ENCODE results near the gene ADAM12. TPM values are rescaled to one million over a fixed set of nuclear protein-coding genes. Genes with fewer than 3 reads are reported as not detected.

The ADAM12 gene
- polyA plus RNA-seq, 1 of the 3 experiments (the other 2 are of a cell fraction): 25.0 TPM

DNA sequence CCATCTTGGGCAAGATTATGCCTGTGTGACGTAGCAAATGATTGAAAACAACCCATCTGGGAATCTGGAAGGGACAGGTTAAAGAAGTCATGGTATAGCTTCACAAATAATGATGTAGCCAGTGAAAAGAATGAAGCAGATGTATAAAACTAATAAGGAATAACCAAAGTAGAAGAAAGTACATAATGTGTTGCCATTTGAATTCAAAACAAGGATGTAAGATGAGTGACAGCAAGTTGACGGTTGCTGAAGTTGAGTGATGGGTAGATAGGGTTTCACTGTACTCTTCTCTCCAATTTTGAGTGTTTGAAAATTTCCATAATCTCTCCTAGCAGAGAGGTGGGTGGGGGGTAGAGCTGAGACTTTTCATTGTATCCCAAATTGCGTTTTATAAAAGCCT, 358.3 kb downstream of the ADAM12 start:
- H3K4me2 ChIP-seq: no peak overlapping the region
- POLR2A ChIA-PET: no interaction called here
- no peak overlapping the region for H3K4me3 ChIP-seq (ENCODE audit: low read depth in 2 of 2, low read length in 1 of 2)
- WGBS (ENCODE audit: low lambda C conversion rate): 77% methylated on average over 3 of the region's 3 CpGs
- no peaks in the 10 kb centered on the region for H3K27me3 ChIP-seq (ENCODE audit: insufficient read depth)
- H3K36me3 ChIP-seq (replicated peaks in 1 of 2; ENCODE audit: control insufficient read depth in 1 of 2, insufficient read depth in 2 of 2, low read length in 1 of 2): peaks cover 13 to 17% of the 10 kb centered on the region in 2 experiments
- H3K9ac ChIP-seq: no peak overlapping the region
- no peaks in the 10 kb centered on the region for H3K79me2 ChIP-seq (ENCODE audit: insufficient read depth)
- H3F3A ChIP-seq (replicated peaks; ENCODE audit: insufficient read depth): no peaks in the 10 kb centered on the region
- no peak overlapping the region for H3K27ac ChIP-seq (ENCODE audit: low read depth in 2 of 2, low read length in 1 of 2)
- H3K9me3 ChIP-seq: peaks cover 6% of the 10 kb centered on the region; the same call in 1 of the 2 replicates
- TF ChIP-seq, protein P1, sequence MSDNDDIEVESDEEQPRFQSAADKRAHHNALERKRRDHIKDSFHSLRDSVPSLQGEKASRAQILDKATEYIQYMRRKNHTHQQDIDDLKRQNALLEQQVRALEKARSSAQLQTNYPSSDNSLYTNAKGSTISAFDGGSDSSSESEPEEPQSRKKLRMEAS (IDR thresholded peaks at IDR 0.05; ENCODE audit: low read depth): no peak
- TF ChIP-seq, protein P2, sequence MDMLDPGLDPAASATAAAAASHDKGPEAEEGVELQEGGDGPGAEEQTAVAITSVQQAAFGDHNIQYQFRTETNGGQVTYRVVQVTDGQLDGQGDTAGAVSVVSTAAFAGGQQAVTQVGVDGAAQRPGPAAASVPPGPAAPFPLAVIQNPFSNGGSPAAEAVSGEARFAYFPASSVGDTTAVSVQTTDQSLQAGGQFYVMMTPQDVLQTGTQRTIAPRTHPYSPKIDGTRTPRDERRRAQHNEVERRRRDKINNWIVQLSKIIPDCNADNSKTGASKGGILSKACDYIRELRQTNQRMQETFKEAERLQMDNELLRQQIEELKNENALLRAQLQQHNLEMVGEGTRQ (IDR thresholded peaks at IDR 0.05; ENCODE audit: borderline replicate concordance, low read depth, low read length): no peak
- TF ChIP-seq FOSL2 (IDR thresholded peaks at IDR 0.05; ENCODE audit: borderline replicate concordance, low read depth): no peak
- no peak for TF ChIP-seq JUND (IDR thresholded peaks at IDR 0.05)
- TF ChIP-seq, protein P3, sequence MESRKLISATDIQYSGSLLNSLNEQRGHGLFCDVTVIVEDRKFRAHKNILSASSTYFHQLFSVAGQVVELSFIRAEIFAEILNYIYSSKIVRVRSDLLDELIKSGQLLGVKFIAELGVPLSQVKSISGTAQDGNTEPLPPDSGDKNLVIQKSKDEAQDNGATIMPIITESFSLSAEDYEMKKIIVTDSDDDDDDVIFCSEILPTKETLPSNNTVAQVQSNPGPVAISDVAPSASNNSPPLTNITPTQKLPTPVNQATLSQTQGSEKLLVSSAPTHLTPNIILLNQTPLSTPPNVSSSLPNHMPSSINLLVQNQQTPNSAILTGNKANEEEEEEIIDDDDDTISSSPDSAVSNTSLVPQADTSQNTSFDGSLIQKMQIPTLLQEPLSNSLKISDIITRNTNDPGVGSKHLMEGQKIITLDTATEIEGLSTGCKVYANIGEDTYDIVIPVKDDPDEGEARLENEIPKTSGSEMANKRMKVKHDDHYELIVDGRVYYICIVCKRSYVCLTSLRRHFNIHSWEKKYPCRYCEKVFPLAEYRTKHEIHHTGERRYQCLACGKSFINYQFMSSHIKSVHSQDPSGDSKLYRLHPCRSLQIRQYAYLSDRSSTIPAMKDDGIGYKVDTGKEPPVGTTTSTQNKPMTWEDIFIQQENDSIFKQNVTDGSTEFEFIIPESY (IDR thresholded peaks at IDR 0.05; ENCODE audit: borderline replicate concordance, low read depth): no peak
- no peak for TF ChIP-seq SIN3A (IDR thresholded peaks at IDR 0.05; ENCODE audit: borderline replicate concordance, low read depth, low read length)
- TF ChIP-seq, protein P4, sequence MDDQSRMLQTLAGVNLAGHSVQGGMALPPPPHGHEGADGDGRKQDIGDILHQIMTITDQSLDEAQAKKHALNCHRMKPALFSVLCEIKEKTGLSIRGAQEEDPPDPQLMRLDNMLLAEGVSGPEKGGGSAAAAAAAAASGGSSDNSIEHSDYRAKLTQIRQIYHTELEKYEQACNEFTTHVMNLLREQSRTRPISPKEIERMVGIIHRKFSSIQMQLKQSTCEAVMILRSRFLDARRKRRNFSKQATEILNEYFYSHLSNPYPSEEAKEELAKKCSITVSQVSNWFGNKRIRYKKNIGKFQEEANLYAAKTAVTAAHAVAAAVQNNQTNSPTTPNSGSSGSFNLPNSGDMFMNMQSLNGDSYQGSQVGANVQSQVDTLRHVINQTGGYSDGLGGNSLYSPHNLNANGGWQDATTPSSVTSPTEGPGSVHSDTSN (IDR thresholded peaks at IDR 0.05): no peak
- no peak for TF ChIP-seq EP300 (IDR thresholded peaks at IDR 0.05; ENCODE audit: borderline replicate concordance in 1 of 2, low read depth in 1 of 2, low read length in 1 of 2)
- no peak for TF ChIP-seq SMC3 (IDR thresholded peaks at IDR 0.05; ENCODE audit: low read depth, low read length)
- TF ChIP-seq POLR2AphosphoS5 (IDR thresholded peaks at IDR 0.05; ENCODE audit: low read depth, low read length): no peak
- H2AFZ ChIP-seq (ENCODE audit: low read depth): no peak overlapping the region
- CTCF ChIA-PET: no interaction called here
- no peaks in the 10 kb centered on the region for H3K4me1 ChIP-seq (ENCODE audit: control insufficient read depth in 1 of 2, insufficient read depth in 2 of 2, low read depth in 1 of 2, low read length in 1 of 2)
- DNase-seq: no peak
- H4K20me1 ChIP-seq (ENCODE audit: insufficient read depth): no peaks in the 10 kb centered on the region
- no peaks in the 10 kb centered on the region for H3K9me2 ChIP-seq

DNA sequence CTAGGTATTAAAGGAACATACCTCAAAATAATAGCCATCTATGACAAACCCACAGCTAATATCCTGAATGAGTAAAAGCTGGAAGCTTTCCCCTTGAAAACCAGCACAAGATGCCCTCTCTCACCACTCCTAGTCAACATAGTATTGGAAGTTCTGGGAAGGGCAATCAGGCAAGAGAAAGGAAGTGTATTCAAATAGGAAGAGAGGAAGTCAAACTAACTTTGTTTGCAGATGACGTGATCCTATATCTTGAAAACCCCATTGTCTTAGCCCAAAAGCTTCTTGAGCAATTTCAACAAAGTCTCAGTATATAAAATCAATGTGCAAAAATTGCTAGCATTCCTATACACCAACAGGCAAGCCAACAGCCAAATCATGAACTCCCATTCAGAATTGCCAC, 360.6 kb downstream of the ADAM12 start:
- Histone ChIP-seq H3F3A (replicated peaks; ENCODE audit: insufficient read depth) (no peaks in the 10 kb centered on the region), H3K4me3 (ENCODE audit: low read depth in 2 of 2, low read length in 1 of 2) (no peak overlapping the region), H3K9ac (no peak overlapping the region), H4K20me1 (ENCODE audit: insufficient read depth) (no peaks in the 10 kb centered on the region), H3K36me3 (replicated peaks in 1 of 2; ENCODE audit: control insufficient read depth in 1 of 2, insufficient read depth in 2 of 2, low read length in 1 of 2) (peaks cover 5 to 8% of the 10 kb centered on the region in 2 experiments), H3K4me1 (ENCODE audit: control insufficient read depth in 1 of 2, insufficient read depth in 2 of 2, low read depth in 1 of 2, low read length in 1 of 2) (no peaks in the 10 kb centered on the region), H3K9me2 (no peaks in the 10 kb centered on the region), H2AFZ (ENCODE audit: low read depth) (no peak overlapping the region), H3K9me3 (no peaks in the 10 kb centered on the region; the same call in 1 of the 2 replicates), H3K27ac (ENCODE audit: low read depth in 2 of 2, low read length in 1 of 2) (no peak overlapping the region), H3K79me2 (ENCODE audit: insufficient read depth) (no peaks in the 10 kb centered on the region), H3K4me2 (no peak overlapping the region), H3K27me3 (ENCODE audit: insufficient read depth) (no peaks in the 10 kb centered on the region)
- ChIA-PET POLR2A (no interaction called here), CTCF (interaction anchor here (1.2 kb wide), 1 partner anchor 9 kb away, joined by 3 read pairs; no protein-coding TSS in a partner anchor)
- no peak for DNase-seq
- 96% methylated on average over 1 of the region's 1 CpG for WGBS (ENCODE audit: low lambda C conversion rate)
- TF ChIP-seq, protein P4 (IDR thresholded peaks at IDR 0.05): no peak
- TF ChIP-seq, protein P2 (IDR thresholded peaks at IDR 0.05; ENCODE audit: borderline replicate concordance, low read depth, low read length): no peak
- no peak for TF ChIP-seq RXRA (IDR thresholded peaks at IDR 0.05; ENCODE audit: borderline replicate concordance, low read depth)
- no peak for TF ChIP-seq FOSL2 (IDR thresholded peaks at IDR 0.05; ENCODE audit: borderline replicate concordance, low read depth)
- TF ChIP-seq NRF1 (IDR thresholded peaks at IDR 0.05; ENCODE audit: low read depth, low read length): no peak
- TF ChIP-seq GATA2 (CRISPR knock-in tag; IDR thresholded peaks at IDR 0.05): no peak
- no peak for TF ChIP-seq JUND (IDR thresholded peaks at IDR 0.05)
- TF ChIP-seq, protein P5, sequence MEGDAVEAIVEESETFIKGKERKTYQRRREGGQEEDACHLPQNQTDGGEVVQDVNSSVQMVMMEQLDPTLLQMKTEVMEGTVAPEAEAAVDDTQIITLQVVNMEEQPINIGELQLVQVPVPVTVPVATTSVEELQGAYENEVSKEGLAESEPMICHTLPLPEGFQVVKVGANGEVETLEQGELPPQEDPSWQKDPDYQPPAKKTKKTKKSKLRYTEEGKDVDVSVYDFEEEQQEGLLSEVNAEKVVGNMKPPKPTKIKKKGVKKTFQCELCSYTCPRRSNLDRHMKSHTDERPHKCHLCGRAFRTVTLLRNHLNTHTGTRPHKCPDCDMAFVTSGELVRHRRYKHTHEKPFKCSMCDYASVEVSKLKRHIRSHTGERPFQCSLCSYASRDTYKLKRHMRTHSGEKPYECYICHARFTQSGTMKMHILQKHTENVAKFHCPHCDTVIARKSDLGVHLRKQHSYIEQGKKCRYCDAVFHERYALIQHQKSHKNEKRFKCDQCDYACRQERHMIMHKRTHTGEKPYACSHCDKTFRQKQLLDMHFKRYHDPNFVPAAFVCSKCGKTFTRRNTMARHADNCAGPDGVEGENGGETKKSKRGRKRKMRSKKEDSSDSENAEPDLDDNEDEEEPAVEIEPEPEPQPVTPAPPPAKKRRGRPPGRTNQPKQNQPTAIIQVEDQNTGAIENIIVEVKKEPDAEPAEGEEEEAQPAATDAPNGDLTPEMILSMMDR (IDR thresholded peaks at IDR 0.05): no peak
- no peak for TF ChIP-seq SIN3A (IDR thresholded peaks at IDR 0.05; ENCODE audit: borderline replicate concordance, low read depth, low read length)
- no peak for TF ChIP-seq FOXJ3 (CRISPR knock-in tag; IDR thresholded peaks at IDR 0.05)
- TF ChIP-seq TEAD4 (IDR thresholded peaks at IDR 0.05; ENCODE audit: borderline replicate concordance, insufficient read depth): no peak
- no peak for TF ChIP-seq YY1 (IDR thresholded peaks at IDR 0.05; ENCODE audit: low read depth)
- TF ChIP-seq EP300 (IDR thresholded peaks at IDR 0.05; ENCODE audit: borderline replicate concordance in 1 of 2, low read depth in 1 of 2, low read length in 1 of 2): no peak
- no peak for TF ChIP-seq MXI1 (IDR thresholded peaks at IDR 0.05; ENCODE audit: low read depth, low read length)
- TF ChIP-seq ELF1 (IDR thresholded peaks at IDR 0.05): no peak

All from SK-N-SH (cell line).